Keratinocyte (primary cell): ENCODE data around the gene GRK6. TPM values are rescaled to one million over a fixed set of nuclear protein-coding genes. Genes with fewer than 3 reads are reported as not detected.

Experiments used
- DNase-seq: peaks from one replicate; pipeline ENCODE4 v3.0.0-alpha.2; 2011; ENCODE audit warnings: low read depth, missing footprints, low spot score
- FAIRE-seq: peaks from 2 replicates; lab custom pipeline; 2011; peaks lifted over from hg19 to GRCh38; lab: Jason Lieb, UNC
- H2AFZ ChIP-seq: 2 replicates; pipeline ENCODE4 v1.6.0; 2012; ENCODE audit warnings: low read length, control low read depth, inconsistent platforms; ENCODE audit not compliant: control insufficient read depth
- H3K27ac ChIP-seq: 2 replicates; pipeline ENCODE4 v1.5.1; 2011; ENCODE audit warnings: low read length; ENCODE audit not compliant: control insufficient read depth, insufficient read depth
- H3K27me3 ChIP-seq: 3 replicates; pipeline ENCODE4 v1.6.0; 2011; ENCODE audit warnings: low read length; ENCODE audit not compliant: control insufficient read depth, insufficient read depth; ENCODE audit errors: extremely low read depth
- H3K36me3 ChIP-seq, 2 experiments: 2 replicates in 1 of 2; 3 replicates in 1 of 2; pipeline ENCODE4 v1.5.1; 2011; ENCODE audit warnings: low read length in 2 of 2, mild to moderate bottlenecking in 1 of 2; ENCODE audit not compliant: control insufficient read depth in 2 of 2, insufficient read depth in 2 of 2; ENCODE audit errors: extremely low read depth in 1 of 2
- H3K4me1 ChIP-seq: 3 replicates; pipeline ENCODE4 v1.5.1; 2011; ENCODE audit warnings: low read length; ENCODE audit not compliant: control insufficient read depth, insufficient read depth; ENCODE audit errors: extremely low read depth
- H3K4me2 ChIP-seq: 3 replicates; pipeline ENCODE4 v1.6.0; 2011; ENCODE audit warnings: low read depth, low read length; ENCODE audit not compliant: control insufficient read depth, insufficient read depth; ENCODE audit errors: extremely low read depth
- H3K4me3 ChIP-seq, 3 experiments: fragments of 200-600 bp in 1 of 3; sonication (generic) in 1 of 3; 2 replicates in 2 of 3; 3 replicates in 1 of 3; pipeline ENCODE4 v1.5.1; 2011 to 2016; ENCODE audit warnings: low read length in 3 of 3, mild to moderate bottlenecking in 3 of 3, control low read depth in 2 of 3, inconsistent platforms in 1 of 3, low read depth in 1 of 3, mixed read lengths in 1 of 3, mixed run types in 1 of 3, moderate library complexity in 1 of 3; ENCODE audit not compliant: control insufficient read depth in 2 of 3, insufficient read depth in 2 of 3; ENCODE audit errors: extremely low read depth in 1 of 3
- H3K79me2 ChIP-seq: 2 replicates; pipeline ENCODE4 v1.6.0; 2012; ENCODE audit warnings: low read length; ENCODE audit not compliant: control insufficient read depth, insufficient read depth
- H3K9ac ChIP-seq: 3 replicates; pipeline ENCODE4 v1.6.0; 2011; ENCODE audit warnings: low read length; ENCODE audit not compliant: control insufficient read depth, insufficient read depth; ENCODE audit errors: extremely low read depth
- H3K9me1 ChIP-seq: 3 replicates; pipeline ENCODE4 v1.6.0; 2011; ENCODE audit warnings: low read length; ENCODE audit not compliant: control insufficient read depth, insufficient read depth; ENCODE audit errors: extremely low read depth
- H3K9me3 ChIP-seq: 2 replicates; pipeline ENCODE4 v1.5.1; 2012; ENCODE audit warnings: low read depth, low read length; ENCODE audit not compliant: control insufficient read depth
- H4K20me1 ChIP-seq: 3 replicates; pipeline ENCODE4 v1.6.0; 2011; ENCODE audit warnings: low read length; ENCODE audit not compliant: control insufficient read depth, insufficient read depth; ENCODE audit errors: extremely low read depth
- EZH2 ChIP-seq: IDR thresholded peaks from one replicate; pipeline ENCODE4 v1.6.1; 2012; ENCODE audit warnings: inconsistent platforms, mild to moderate bottlenecking, low read length, moderate library complexity
- dilution Hi-C: fragments of 300-500 bp; cut with MboI; formaldehyde crosslinking; loops from one replicate; pipeline ENCODE4 v1.7.0; 2020; ENCODE audit warnings: low sequenced_read_pairs; ENCODE audit not compliant: extremely low pct_ligation_motif_present
- polyA plus RNA-seq, 5 experiments: library from polyadenylated mRNA; depleted of rRNA in 3 of 5; stranded (reverse) in 3 of 5; stranded (forward) in 1 of 5; unstranded in 1 of 5; fragments of >200 nt; gene quantifications; 1 replicate in 1 of 5; 2 replicates in 3 of 5; 3 replicates in 1 of 5; pipeline versions ENCODE4 v1.2.1 to v1.2.3, GENCODE V29; 2011 to 2012; ENCODE audit warnings: missing spikeins in 2 of 5, low read depth in 1 of 5, low replicate concordance in 1 of 5
- TF ChIP-seq, protein P1 (sequence below), 3 experiments: IDR thresholded peaks in 1 of 3; conservative IDR thresholded peaks in 1 of 3; optimal IDR thresholded peaks in 1 of 3; 2 replicates in 2 of 3; 3 replicates in 1 of 3; pipeline versions ENCODE3 to v1.5.1; 2011; ENCODE audit warnings: low read length in 3 of 3, mild to moderate bottlenecking in 3 of 3, moderate library complexity in 2 of 3, control low read depth in 1 of 3, inconsistent platforms in 1 of 3; ENCODE audit not compliant: insufficient read depth in 2 of 3; ENCODE audit errors: extremely low read depth in 1 of 3

GRK6 gene
- polyA plus RNA-seq, 1 donor (not counting 4 experiments of a cell fraction or from before 2014, with no cell fraction given) = 29.9 TPM

DNA sequence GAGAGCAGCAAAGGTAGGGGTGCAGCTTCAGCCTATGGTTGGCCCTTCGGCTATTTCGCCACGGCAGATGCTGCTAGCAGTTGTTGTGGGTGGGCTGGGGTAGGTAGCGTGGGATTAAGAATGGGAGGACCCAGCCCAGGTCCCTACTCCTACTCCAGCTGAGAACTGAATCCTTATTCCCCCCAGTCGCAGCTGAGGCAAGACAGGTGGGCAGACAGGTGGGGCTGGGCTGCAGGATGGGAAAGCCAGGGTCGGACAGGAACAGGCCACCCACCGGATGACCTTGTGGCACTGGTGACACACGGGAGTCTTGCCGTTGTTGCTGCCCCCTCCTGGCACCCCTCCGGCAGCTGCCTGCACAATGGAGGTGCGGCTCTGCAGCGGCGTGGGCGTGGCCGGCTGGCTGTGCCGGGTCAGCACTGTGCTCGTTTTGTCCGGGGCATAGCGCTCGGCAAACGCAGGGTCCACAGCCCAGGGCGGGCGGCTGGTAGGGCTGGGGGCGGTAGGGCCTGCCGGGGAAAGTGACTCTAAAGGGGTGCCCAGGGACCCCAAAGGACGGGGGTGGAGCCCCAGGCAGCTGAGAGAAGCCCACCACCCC, 62.7 kb downstream of the GRK6 start:
- DNase-seq = no peak
- Histone ChIP-seq H4K20me1 (peaks cover 7% of the 10 kb centered on the region), H3K4me1 (peaks cover 9% of the 10 kb centered on the region), H2AFZ (no peak overlapping the region), H3K27ac (no peak overlapping the region), H3K79me2 (peaks cover 18% of the 10 kb centered on the region), H3K9ac (no peak overlapping the region), H3K9me1 (no peaks in the 10 kb centered on the region), H3K9me3 (no peaks in the 10 kb centered on the region), H3K27me3 (no peaks in the 10 kb centered on the region), H3K36me3 (peaks cover 42 to 51% of the 10 kb centered on the region in 2 experiments), H3K4me3 (no peak overlapping the region), H3K4me2 (no peak overlapping the region)
- no peak for FAIRE-seq
- TF ChIP-seq EZH2 = no peak
- TF ChIP-seq, protein P1, sequence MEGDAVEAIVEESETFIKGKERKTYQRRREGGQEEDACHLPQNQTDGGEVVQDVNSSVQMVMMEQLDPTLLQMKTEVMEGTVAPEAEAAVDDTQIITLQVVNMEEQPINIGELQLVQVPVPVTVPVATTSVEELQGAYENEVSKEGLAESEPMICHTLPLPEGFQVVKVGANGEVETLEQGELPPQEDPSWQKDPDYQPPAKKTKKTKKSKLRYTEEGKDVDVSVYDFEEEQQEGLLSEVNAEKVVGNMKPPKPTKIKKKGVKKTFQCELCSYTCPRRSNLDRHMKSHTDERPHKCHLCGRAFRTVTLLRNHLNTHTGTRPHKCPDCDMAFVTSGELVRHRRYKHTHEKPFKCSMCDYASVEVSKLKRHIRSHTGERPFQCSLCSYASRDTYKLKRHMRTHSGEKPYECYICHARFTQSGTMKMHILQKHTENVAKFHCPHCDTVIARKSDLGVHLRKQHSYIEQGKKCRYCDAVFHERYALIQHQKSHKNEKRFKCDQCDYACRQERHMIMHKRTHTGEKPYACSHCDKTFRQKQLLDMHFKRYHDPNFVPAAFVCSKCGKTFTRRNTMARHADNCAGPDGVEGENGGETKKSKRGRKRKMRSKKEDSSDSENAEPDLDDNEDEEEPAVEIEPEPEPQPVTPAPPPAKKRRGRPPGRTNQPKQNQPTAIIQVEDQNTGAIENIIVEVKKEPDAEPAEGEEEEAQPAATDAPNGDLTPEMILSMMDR (optimal IDR thresholded peaks at IDR 0.05 in 1 of 3, IDR thresholded peaks at IDR 0.05 in 1 of 3, conservative IDR thresholded peaks at IDR 0.05 in 1 of 3; ENCODE audit: extremely low read depth in 1 of 3, insufficient read depth in 2 of 3, low read length in 3 of 3) = no peak
- dilution Hi-C loops = no loop called here

DNA sequence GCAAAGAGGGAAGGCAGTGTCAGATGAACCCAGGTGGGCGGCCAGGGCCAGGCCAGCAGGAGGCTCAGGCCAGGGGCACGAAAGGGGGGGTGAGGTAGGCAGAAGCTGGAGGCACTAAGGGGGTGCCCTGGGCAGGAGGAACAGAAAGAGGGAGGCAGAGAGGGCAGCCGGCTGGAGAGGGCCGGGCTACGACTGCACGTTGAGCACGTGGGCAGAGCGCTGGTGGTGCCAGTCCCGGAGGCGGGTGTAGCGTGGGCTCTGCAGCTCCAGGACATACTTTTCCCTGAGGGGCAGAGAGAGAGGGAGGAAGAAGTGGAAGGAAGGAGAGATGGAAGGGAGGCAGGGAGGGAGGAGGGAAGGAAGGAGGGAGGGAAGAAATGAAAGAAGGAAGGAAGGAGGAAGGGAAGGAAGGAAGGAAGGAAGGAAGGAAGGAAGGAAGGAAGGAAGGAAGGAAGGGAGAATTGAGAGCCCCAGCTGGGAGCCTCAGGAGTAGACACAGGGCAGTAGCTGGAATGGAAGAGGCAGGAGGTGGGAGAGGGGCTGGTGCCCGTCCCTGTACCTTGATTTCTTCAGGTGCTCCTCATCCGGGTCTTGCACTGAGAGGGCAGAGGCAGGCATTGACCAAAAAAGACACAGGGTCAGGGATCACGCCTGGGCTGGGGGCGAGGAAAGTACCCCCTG, 64.0 kb downstream of the GRK6 start:
- no peak overlapping the region for H3K4me3 ChIP-seq

More for the DNA sequence above, 64.0 kb downstream of the GRK6 start:
- Histone ChIP-seq H3K9ac (no peak overlapping the region), H3K36me3 (peaks cover 38 to 47% of the 10 kb centered on the region in 2 experiments), H3K79me2 (peaks cover 20% of the 10 kb centered on the region), H3K27ac (no peak overlapping the region), H2AFZ (no peak overlapping the region), H3K27me3 (no peaks in the 10 kb centered on the region), H3K4me2 (no peak overlapping the region), H3K4me1 (peaks cover 21% of the 10 kb centered on the region), H3K9me1 (peaks cover 2% of the 10 kb centered on the region), H3K9me3 (no peaks in the 10 kb centered on the region), H4K20me1 (peaks cover 7% of the 10 kb centered on the region)
- dilution Hi-C loops = no loop called here
- FAIRE-seq = no peak
- TF ChIP-seq EZH2 = no peak
- TF ChIP-seq, protein P1 (optimal IDR thresholded peaks at IDR 0.05 in 1 of 3, IDR thresholded peaks at IDR 0.05 in 1 of 3, conservative IDR thresholded peaks at IDR 0.05 in 1 of 3; ENCODE audit: extremely low read depth in 1 of 3, insufficient read depth in 2 of 3, low read length in 3 of 3) = no peak
- no peak for DNase-seq
